HG02571 (cell line): Measurements from ENCODE around the gene ZNRF3.
"Not testable (repeated sequence)": the region's sequence is repeated elsewhere in the genome, so short reads cannot be mapped to it uniquely, and the experiment has no call there.

ENCODE experiments used
- ATAC-seq: cut with Tn5 transposase; IDR thresholded peaks from one replicate; pipeline ENCODE4 v1.9.1; 2021; ENCODE audit warnings: mild to moderate bottlenecking, moderate library complexity; ENCODE audit not compliant: unreplicated experiment

The ZNRF3 gene

GRCh38 chr22:28927630-28928029, 44.3 kb downstream of the ZNRF3 start:
- no peak for ATAC-seq

GRCh38 chr22:28929197-28929596, 45.8 kb downstream of the ZNRF3 start:
- ATAC-seq: no peak

GRCh38 chr22:28930357-28931007, 47.1 kb downstream of the ZNRF3 start:
- ATAC-seq: no peak

GRCh38 chr22:28931844-28932567, 48.6 kb downstream of the ZNRF3 start:
- ATAC-seq: no peak

- ATAC-seq: no peak
Observed at GRCh38 chr22:28933321-28933720, 49.9 kb downstream of the ZNRF3 start.

- ATAC-seq: no peak
Observed at GRCh38 chr22:28934026-28934425, 50.7 kb downstream of the ZNRF3 start.

GRCh38 chr22:28935140-28935539, 51.8 kb downstream of the ZNRF3 start:
- ATAC-seq: no peak

- ATAC-seq: no peak
Observed at GRCh38 chr22:28935713-28936112, 52.3 kb downstream of the ZNRF3 start.

- ATAC-seq: no peak
Observed at GRCh38 chr22:28936200-28936599, 52.8 kb downstream of the ZNRF3 start.

GRCh38 chr22:28937206-28938025, 54.0 kb downstream of the ZNRF3 start:
- ATAC-seq: no peak

GRCh38 chr22:28938286-28938833, 55.0 kb downstream of the ZNRF3 start:
- no peak for ATAC-seq

- no peak for ATAC-seq
Observed at GRCh38 chr22:28939394-28939793, 56.0 kb downstream of the ZNRF3 start.

- ATAC-seq: no peak
Observed at GRCh38 chr22:28939932-28940331, 56.6 kb downstream of the ZNRF3 start.

- ATAC-seq: no peak
Observed at GRCh38 chr22:28940441-28940840, 57.1 kb downstream of the ZNRF3 start.

GRCh38 chr22:28942333-28942732, 59.0 kb downstream of the ZNRF3 start:
- no peak for ATAC-seq

- no peak for ATAC-seq
Observed at GRCh38 chr22:28942801-28943500, 59.6 kb downstream of the ZNRF3 start.

- no peak for ATAC-seq
Observed at GRCh38 chr22:28943501-28943879, 60.1 kb downstream of the ZNRF3 start.

- no peak for ATAC-seq
Observed at GRCh38 chr22:28947125-28947524, 63.8 kb downstream of the ZNRF3 start.

GRCh38 chr22:28948424-28948823, 65.1 kb downstream of the ZNRF3 start:
- no peak for ATAC-seq

- not testable (repeated sequence) for ATAC-seq
Observed at GRCh38 chr22:28948860-28949551, 65.6 kb downstream of the ZNRF3 start.
